ENCODE measurements around the gene GAL3ST2. TPM values are rescaled to one million over a fixed set of nuclear protein-coding genes. Genes with fewer than 3 reads are reported as not detected.
A peak's percentile ranks its signal among the peaks of the same experiment; 100 is the strongest.

The GAL3ST2 gene
- total and polyA plus RNA-seq, 2 experiments from 2014 or later: not detected

- Histone ChIP-seq H3K27ac (no peak overlapping the region), H3F3A (ENCODE audit: insufficient read depth) (no peaks in the 10 kb centered on the region), H3K4me3 (no peak overlapping the region), H3K4me2 (ENCODE audit: unreplicated experiment) (no peak overlapping the region), H4K20me1 (ENCODE audit: insufficient read depth) (no peaks in the 10 kb centered on the region), H3K27me3 (replicated peaks; ENCODE audit: insufficient read depth) (peaks cover 12% of the 10 kb centered on the region; the same call in 1 of the 2 replicates), H3K9me2 (ENCODE audit: insufficient read depth) (no peaks in the 10 kb centered on the region), H3K9ac (no peak overlapping the region), H3K36me3 (ENCODE audit: low read depth) (no peaks in the 10 kb centered on the region), H3K4me1 (ENCODE audit: insufficient read depth) (no peaks in the 10 kb centered on the region), H2AFZ (no peak overlapping the region), H3K9me3 (ENCODE audit: low read depth) (no peaks in the 10 kb centered on the region), H3K79me2 (ENCODE audit: insufficient read depth) (no peaks in the 10 kb centered on the region)
- in situ Hi-C loops (cut with MboI): no loop called here
- TF ChIP-seq EZH2 (IDR thresholded peaks at IDR 0.05; ENCODE audit: insufficient read depth, poor library complexity, severe bottlenecking) (no peak), EZH2phosphoT487 (IDR thresholded peaks at IDR 0.05; ENCODE audit: insufficient read depth, low read depth) (no peak)
- DNase-seq: no peak
- WGBS, 2 experiments (ENCODE audit: low coverage in 1 of 2, low lambda C conversion rate in 2 of 2, missing lambda C conversion rate in 2 of 2): 81 to 89% methylated on average over 27 to 42 of the region's 44 CpGs
Observed at GRCh38 chr2:241801611-241802420, 25.2 kb downstream of the GAL3ST2 start.

GRCh38 chr2:241802421-241803318 lies 26.0 kb downstream of the GAL3ST2 start:
- H3K27me3 ChIP-seq (replicated peaks; ENCODE audit: insufficient read depth): peaks cover 12% of the 10 kb centered on the region; the same call in 1 of the 2 replicates
- H2AFZ ChIP-seq: no peak overlapping the region
- H4K20me1 ChIP-seq (ENCODE audit: insufficient read depth): no peaks in the 10 kb centered on the region
- 39 to 64% methylated on average over 20 to 32 of the region's 32 CpGs for WGBS, 2 experiments (ENCODE audit: low coverage in 1 of 2, low lambda C conversion rate in 2 of 2, missing lambda C conversion rate in 2 of 2)
- no peaks in the 10 kb centered on the region for H3K9me3 ChIP-seq (ENCODE audit: low read depth)
- no peaks in the 10 kb centered on the region for H3K9me2 ChIP-seq (ENCODE audit: insufficient read depth)
- H3K36me3 ChIP-seq (ENCODE audit: low read depth): no peaks in the 10 kb centered on the region
- H3K9ac ChIP-seq: no peak overlapping the region
- no peaks in the 10 kb centered on the region for H3K4me1 ChIP-seq (ENCODE audit: insufficient read depth)
- H3F3A ChIP-seq (ENCODE audit: insufficient read depth): no peaks in the 10 kb centered on the region
- in situ Hi-C loops (cut with MboI): no loop called here
- peak overlapping the region; percentile 67; the same call in 1 of the 2 replicates for H3K4me3 ChIP-seq
- TF ChIP-seq EZH2phosphoT487 (IDR thresholded peaks at IDR 0.05; ENCODE audit: insufficient read depth, low read depth) (no peak), EZH2 (IDR thresholded peaks at IDR 0.05; ENCODE audit: insufficient read depth, poor library complexity, severe bottlenecking) (no peak)
- H3K79me2 ChIP-seq (ENCODE audit: insufficient read depth): no peaks in the 10 kb centered on the region
- no peak overlapping the region for H3K4me2 ChIP-seq (ENCODE audit: unreplicated experiment)
- H3K27ac ChIP-seq: no peak overlapping the region
- DNase-seq: no peak

GRCh38 chr2:241803387-241804325 lies 27.0 kb downstream of the GAL3ST2 start:
- in situ Hi-C loops (cut with MboI): no loop called here
- TF ChIP-seq EZH2 (IDR thresholded peaks at IDR 0.05; ENCODE audit: insufficient read depth, poor library complexity, severe bottlenecking): no peak
- no peak for TF ChIP-seq EZH2phosphoT487 (IDR thresholded peaks at IDR 0.05; ENCODE audit: insufficient read depth, low read depth)

More at GRCh38 chr2:241803387-241804325, 27.0 kb downstream of the GAL3ST2 start:
- Histone ChIP-seq H3K79me2 (ENCODE audit: insufficient read depth) (no peaks in the 10 kb centered on the region), H3K4me1 (ENCODE audit: insufficient read depth) (no peaks in the 10 kb centered on the region), H3F3A (ENCODE audit: insufficient read depth) (no peaks in the 10 kb centered on the region), H4K20me1 (ENCODE audit: insufficient read depth) (no peaks in the 10 kb centered on the region), H3K9me3 (ENCODE audit: low read depth) (no peaks in the 10 kb centered on the region), H3K9me2 (ENCODE audit: insufficient read depth) (no peaks in the 10 kb centered on the region), H3K27me3 (replicated peaks; ENCODE audit: insufficient read depth) (peaks cover 12% of the 10 kb centered on the region; the same call in 1 of the 2 replicates), H3K4me3 (peak overlapping the region; percentile 67), H3K27ac (no peak overlapping the region), H3K36me3 (ENCODE audit: low read depth) (no peaks in the 10 kb centered on the region), H2AFZ (peak overlapping the region; percentile 73), H3K9ac (no peak overlapping the region), H3K4me2 (ENCODE audit: unreplicated experiment) (peak overlapping the region; percentile 68)
- 3 to 5% methylated on average over 76 to 102 of the region's 109 CpGs for WGBS, 2 experiments (ENCODE audit: low coverage in 1 of 2, low lambda C conversion rate in 2 of 2, missing lambda C conversion rate in 2 of 2)
- peak; percentile 60 for DNase-seq

Measured in GM23248 (cell line).